ENCODE measurements around the gene MVK.

MVK gene

DNA sequence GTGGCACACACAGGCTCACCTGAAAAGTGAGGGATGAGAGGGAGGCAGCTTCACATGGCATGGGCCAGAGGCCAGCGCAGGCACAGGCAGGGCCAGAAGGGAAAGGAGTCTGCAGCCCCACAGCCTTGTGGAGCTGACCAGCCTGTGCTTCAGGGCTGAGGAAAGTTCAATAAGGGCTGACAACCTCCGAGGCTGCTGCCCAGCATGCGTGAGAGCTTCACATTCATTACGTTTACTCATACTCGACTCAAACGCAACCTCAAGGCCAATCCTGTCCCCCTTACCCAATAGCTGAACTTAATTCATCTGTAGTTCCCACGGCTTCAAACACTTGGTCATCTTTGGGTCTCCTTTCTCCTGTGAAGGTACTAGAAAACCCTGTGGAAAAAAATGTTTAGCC, 5.1 kb upstream of the MVK start:
- TF ChIP-seq, protein P1, sequence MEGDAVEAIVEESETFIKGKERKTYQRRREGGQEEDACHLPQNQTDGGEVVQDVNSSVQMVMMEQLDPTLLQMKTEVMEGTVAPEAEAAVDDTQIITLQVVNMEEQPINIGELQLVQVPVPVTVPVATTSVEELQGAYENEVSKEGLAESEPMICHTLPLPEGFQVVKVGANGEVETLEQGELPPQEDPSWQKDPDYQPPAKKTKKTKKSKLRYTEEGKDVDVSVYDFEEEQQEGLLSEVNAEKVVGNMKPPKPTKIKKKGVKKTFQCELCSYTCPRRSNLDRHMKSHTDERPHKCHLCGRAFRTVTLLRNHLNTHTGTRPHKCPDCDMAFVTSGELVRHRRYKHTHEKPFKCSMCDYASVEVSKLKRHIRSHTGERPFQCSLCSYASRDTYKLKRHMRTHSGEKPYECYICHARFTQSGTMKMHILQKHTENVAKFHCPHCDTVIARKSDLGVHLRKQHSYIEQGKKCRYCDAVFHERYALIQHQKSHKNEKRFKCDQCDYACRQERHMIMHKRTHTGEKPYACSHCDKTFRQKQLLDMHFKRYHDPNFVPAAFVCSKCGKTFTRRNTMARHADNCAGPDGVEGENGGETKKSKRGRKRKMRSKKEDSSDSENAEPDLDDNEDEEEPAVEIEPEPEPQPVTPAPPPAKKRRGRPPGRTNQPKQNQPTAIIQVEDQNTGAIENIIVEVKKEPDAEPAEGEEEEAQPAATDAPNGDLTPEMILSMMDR (IDR thresholded peaks at IDR 0.05; ENCODE audit: low read depth, low read length), result no peak
- H3K27ac ChIP-seq, result no peak overlapping the region
- no peaks in the 10 kb centered on the region for H3K9me3 ChIP-seq (ENCODE audit: severe bottlenecking)
- H3K4me3 ChIP-seq (ENCODE audit: low read depth, low read length), result no peak overlapping the region
- H3K27me3 ChIP-seq (ENCODE audit: insufficient read depth, low read depth, severe bottlenecking), result no peaks in the 10 kb centered on the region
- DNase-seq, result no peak
- peaks cover 64% of the 10 kb centered on the region for H3K36me3 ChIP-seq

DNA sequence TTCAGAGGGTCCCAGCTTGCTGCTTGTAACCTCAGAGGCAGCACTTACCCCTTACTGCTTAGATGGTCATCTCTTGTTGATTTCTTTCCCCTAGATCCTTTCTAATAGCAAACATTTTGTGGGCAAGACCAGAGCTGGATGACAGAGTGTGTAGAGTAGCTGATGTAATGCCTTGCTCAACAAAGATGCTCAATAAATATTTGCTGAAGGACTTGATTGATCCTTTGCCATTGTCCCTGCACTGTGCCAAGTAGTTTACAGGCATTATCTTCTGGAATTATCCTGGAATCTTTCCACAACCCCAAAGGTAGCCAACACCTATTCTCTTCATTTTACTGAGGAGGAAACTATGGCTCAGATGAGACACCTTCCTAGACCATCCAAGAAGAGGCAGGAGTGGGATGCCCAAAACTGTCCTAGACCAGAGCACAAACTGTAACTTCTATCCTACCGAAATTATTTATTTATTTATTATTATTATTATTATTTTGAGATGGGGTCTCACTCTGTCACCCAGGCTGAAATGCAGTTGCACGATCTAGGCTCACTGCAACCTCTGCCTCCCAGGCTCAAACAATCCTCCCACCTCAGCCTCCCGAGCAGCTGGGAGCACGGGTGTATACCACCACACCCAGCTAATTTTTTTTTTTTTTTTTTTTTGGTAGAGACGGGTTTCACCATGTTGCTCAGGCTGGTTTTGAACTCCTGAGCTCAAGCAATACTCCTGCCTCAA, 1.7 kb upstream of the MVK start:
- no peak for DNase-seq
- no peaks in the 10 kb centered on the region for H3K9me3 ChIP-seq (ENCODE audit: severe bottlenecking)
- no peak overlapping the region for H3K27ac ChIP-seq
- no peak overlapping the region for H3K4me3 ChIP-seq (ENCODE audit: low read depth, low read length)
- TF ChIP-seq, protein P1 (IDR thresholded peaks at IDR 0.05; ENCODE audit: low read depth, low read length), result no peak
- peaks cover 66% of the 10 kb centered on the region for H3K36me3 ChIP-seq
- H3K27me3 ChIP-seq (ENCODE audit: insufficient read depth, low read depth, severe bottlenecking), result no peaks in the 10 kb centered on the region

DNA sequence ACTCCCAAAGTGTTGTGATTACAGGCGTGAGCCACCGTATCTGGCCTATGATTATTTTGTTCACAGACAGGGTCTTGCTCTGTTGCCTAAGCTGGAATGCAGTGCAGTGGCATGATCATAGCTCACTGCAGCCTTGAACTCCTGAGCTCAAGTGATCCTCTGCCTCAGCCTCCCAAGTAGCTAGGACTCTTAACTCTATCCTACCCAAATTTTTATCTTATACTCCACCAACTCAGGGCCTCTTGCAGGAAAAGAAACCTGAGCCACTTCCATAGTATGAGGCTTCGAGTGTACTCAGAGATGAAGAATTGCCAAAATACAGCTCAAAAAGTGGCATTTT, 1.1 kb upstream of the MVK start:
- H3K9me3 ChIP-seq (ENCODE audit: severe bottlenecking), result no peaks in the 10 kb centered on the region
- peak overlapping the region; percentile 44 for H3K4me3 ChIP-seq (ENCODE audit: low read depth, low read length)
- H3K27me3 ChIP-seq (ENCODE audit: insufficient read depth, low read depth, severe bottlenecking), result no peaks in the 10 kb centered on the region
- H3K27ac ChIP-seq, result peak overlapping the region; percentile 95
- peaks cover 67% of the 10 kb centered on the region for H3K36me3 ChIP-seq
- DNase-seq, result no peak
- TF ChIP-seq, protein P1 (IDR thresholded peaks at IDR 0.05; ENCODE audit: low read depth, low read length), result no peak

DNA sequence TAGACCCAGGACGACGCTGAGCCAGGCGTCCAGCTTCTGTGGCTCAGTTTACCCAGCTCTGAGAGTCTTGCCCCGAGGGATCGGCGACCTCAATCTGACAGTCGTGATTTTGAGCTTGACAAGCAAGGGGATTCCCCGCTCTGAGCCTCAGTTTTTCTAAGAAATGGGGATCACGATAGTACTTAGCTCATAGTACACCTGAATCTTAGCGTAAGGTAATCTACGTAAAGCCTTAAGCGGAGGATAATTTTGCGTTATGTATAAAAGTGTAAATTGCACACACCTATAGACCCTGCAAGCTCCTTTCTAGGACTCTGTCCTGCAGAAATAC, 285 bp downstream of the MVK start:
- H3K36me3 ChIP-seq, result peaks cover 71% of the 10 kb centered on the region
- H3K9me3 ChIP-seq (ENCODE audit: severe bottlenecking), result no peaks in the 10 kb centered on the region
- H3K27me3 ChIP-seq (ENCODE audit: insufficient read depth, low read depth, severe bottlenecking), result no peaks in the 10 kb centered on the region
- peak overlapping the region; percentile 56 for H3K27ac ChIP-seq
- TF ChIP-seq, protein P1 (IDR thresholded peaks at IDR 0.05; ENCODE audit: low read depth, low read length), result no peak
- no peak for DNase-seq
- peak overlapping the region; percentile 97 for H3K4me3 ChIP-seq (ENCODE audit: low read depth, low read length)

DNA sequence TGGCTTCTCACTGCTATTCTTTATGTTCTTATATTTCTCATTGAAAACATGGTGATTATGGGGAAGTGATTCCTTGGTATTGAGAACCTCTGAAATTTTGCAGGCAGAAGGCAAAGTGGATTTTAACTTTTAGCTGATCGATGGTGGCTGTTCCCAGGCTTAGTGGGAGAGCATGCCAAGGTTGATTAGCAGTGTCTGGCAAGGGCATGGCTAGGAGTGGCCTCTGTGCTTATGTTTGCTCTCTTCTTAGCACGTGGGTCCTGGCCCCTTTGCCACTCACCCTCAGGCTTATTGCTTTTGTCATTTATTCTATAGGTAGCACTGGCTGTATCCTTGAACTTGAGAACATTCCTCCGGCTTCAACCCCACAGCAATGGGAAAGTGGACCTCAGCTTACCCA, 2.1 kb downstream of the MVK start:
- H3K27me3 ChIP-seq (ENCODE audit: insufficient read depth, low read depth, severe bottlenecking), result no peaks in the 10 kb centered on the region
- H3K4me3 ChIP-seq (ENCODE audit: low read depth, low read length), result no peak overlapping the region
- H3K36me3 ChIP-seq, result peaks cover 70% of the 10 kb centered on the region
- H3K27ac ChIP-seq, result no peak overlapping the region
- no peak for DNase-seq
- TF ChIP-seq, protein P1 (IDR thresholded peaks at IDR 0.05; ENCODE audit: low read depth, low read length), result no peak
- no peaks in the 10 kb centered on the region for H3K9me3 ChIP-seq (ENCODE audit: severe bottlenecking)

DNA sequence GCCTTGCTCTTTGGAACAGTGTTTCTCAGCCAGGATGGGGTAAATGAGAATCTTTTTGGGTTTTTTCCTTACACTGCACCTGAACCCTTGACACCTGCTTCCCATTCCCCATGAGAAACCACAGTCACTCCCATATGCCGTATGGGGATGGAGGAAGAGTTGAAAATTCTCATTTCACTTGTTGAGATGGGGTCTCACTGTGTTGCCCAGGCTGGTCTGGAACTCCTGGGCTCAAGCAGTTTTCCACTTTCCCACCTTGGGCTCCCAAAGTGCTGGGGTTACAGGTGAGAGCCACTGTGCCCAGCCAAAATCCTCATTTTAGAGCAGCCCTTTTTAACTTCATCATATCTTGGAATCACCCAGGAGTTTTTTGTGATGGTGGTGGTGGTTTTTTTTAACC, 3.7 kb downstream of the MVK start:
- Histone ChIP-seq H3K9me3 (ENCODE audit: severe bottlenecking) (no peaks in the 10 kb centered on the region), H3K27me3 (ENCODE audit: insufficient read depth, low read depth, severe bottlenecking) (no peaks in the 10 kb centered on the region), H3K4me3 (ENCODE audit: low read depth, low read length) (no peak overlapping the region), H3K36me3 (peaks cover 73% of the 10 kb centered on the region), H3K27ac (no peak overlapping the region)
- DNase-seq, result no peak
- TF ChIP-seq, protein P1 (IDR thresholded peaks at IDR 0.05; ENCODE audit: low read depth, low read length), result no peak
